IPS DF 4.7 (cell line): ENCODE measurements around the gene PSORS1C1.

Source experiments
- DNase-seq: peaks from one replicate; pipeline ENCODE4 v3.0.0-alpha.2; 2013; ENCODE audit warnings: low spot score; ENCODE audit errors: extremely low read depth

PSORS1C1 gene

DNA sequence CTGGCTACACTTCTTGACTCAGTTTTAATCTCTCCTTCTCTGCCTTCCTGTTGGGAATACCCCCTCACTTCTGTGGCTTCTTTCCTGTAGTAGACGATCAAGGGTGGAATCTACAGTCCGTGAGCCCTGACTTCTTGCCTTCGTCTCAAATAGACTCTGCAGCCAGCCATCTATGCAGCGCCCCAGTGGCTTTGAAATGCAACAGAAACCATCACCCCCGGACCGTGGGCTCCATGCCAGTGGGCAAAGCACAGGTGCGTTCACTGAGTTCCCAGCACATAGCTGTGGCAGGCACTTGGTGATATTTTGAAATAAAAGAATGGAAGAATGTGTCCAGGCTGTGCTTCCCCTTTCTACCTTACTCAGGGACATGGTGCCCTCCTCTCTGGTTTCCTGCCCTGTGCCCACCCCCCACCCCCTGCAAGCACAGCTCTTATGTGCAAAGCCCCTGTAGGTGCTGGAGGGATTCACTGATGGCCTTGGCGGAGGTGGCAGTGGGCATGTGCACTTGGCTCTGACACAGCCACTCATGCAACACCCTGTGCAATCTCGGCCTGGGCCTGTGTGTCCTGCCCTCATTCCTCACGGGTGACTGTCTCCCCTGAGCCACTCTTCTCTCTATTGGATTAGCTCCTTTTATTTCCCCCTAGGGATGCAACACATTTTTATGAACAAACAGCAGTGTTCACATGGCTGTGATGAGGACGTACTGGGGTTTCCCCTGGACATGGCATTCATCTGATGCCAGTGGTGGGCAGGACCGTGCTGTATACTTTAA, 11.2 kb downstream of the PSORS1C1 start:
- no peak for DNase-seq

DNA sequence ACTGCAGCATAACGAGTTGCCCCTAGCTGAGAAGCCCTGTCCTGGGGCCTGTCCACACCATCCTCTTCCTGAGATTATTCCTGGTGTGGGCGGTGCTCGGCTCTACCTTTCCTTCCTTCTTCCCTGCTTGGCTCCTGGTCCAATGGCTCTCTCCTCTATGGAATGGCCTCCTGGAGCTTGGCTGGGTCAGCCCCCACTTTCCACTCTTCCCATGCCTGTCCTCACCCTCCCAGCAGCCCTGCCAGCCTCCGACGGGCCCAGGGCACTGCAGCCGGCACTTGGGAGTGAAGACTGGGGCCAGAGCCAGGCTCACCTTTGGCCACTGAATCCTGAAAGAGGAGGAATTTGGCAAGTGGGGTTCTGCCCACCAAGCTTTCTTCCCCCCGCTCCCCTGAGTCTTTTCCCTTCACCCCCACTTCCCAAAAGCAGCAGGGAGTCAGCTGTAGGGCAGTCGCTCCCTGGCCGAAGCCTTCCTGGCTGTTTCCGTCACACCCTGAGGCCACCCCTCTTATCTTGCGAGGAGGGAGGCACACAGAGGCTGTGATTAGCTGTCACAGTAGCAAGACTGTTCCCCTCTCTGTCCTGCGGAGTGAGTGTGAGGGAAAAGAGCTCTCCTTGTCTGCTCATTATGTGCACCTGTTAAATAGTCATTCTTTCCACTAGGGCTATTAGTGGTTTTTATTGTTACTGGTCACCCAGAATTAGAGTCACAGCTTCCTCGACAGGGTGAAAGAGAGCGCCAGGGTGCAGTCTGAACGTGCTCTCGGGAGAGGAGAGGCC, 12.0 kb downstream of the PSORS1C1 start:
- DNase-seq: no peak

DNA sequence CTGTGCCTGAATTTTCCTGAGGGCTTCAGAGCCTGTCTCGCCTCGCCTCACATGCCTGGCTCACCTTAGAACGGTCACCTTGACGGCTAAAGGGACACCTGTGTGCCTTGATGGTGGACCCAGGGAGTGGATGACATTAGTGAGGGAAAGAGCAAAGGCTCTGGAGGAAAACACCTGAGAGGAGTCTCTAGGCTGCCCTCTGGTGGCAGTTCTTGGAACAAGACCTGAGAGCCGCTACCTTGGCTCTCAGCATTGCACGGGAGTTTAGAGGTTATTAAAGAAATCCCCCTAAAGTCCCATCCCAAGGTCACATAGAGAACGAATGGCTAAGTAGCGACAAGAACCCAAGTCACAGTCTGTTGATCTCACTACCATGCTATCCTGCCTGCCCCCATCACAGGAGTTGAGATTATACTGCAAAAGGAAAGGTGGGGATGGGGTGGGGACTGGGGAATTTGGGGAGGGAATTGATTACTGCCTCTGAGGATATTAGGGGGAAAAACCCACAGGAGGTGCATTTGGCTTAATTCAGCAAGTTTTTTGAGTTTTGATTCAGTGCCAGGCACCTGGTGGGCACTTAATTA, 13.6 kb downstream of the PSORS1C1 start:
- no peak for DNase-seq

- DNase-seq: no peak
These were observed 14.5 kb downstream of the PSORS1C1 start for GRCh38 chr6:31129130-31129529.

GRCh38 chr6:31130751-31131150, 16.2 kb downstream of the PSORS1C1 start:
- no peak for DNase-seq

GRCh38 chr6:31131595-31131994, 17.0 kb downstream of the PSORS1C1 start:
- DNase-seq: no peak

DNA sequence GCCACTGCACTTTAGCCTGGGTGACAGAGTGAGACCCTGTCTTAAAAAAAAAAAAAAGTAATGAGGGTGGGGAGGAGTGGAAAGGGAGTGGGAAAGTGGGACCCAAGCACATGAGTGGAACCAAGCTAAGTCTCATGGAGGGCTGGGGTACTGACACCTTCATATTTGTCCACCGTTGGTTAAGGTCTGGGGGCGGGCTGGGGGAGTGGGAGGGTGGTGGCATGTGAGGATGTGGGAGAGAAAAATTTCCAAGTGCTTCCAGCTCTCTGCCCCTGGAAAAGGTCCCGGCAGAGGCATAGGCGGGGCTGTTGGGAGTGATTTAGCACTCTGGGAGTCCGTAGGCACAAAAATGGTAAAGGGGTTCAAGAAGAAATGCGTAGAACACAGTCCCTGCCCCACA, 18.2 kb downstream of the PSORS1C1 start:
- no peak for DNase-seq

DNA sequence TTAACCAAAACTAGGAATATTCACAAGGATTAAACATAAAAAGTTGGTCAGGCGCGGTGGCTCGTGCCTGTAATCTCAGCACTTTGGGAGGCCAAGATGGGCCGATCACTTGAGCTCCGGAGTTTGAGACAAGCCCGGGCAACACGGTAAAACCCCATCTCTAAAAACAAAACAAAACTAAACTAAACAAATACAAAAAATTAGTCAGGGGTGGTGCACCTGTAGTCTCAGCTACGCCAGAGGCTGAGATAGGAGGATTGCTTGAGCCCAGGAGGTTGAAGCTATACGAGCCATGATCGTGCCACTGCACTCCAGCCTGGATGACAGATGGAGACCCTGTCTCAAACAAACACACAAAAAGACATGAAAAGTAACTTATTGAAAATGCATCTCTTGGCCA, 21.1 kb downstream of the PSORS1C1 start:
- no peak for DNase-seq

- DNase-seq: no peak
These were observed 24.4 kb downstream of the PSORS1C1 start, which contains the start of gene PSORS1C2 for GRCh38 chr6:31138982-31139381. Gene PSORS1C2, minus strand, starts transcription at chr6:31139066. Its CDS starts 40 bp downstream, at chr6:31139026.

DNA sequence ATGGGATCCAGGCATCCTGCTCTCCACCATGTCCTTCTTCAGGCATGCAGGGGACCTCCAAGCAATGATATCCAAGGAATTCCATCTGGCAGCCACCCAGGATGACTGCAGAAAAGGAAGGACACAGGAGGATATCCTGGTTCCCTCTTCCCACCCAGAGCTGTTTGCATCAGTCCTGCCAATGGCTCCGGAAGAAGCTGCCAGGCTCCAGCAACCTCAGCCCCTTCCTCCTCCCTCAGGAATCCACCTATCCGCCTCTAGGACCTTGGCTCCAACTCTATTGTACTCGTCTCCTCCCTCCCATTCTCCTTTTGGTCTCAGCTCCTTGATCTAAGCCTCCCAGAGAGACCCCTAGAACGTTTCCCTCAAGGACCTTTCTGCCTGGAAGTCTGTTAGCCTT, 25.0 kb downstream of the PSORS1C1 start:
- DNase-seq: no peak

GRCh38 chr6:31140643-31141042, 26.0 kb downstream of the PSORS1C1 start:
- DNase-seq: no peak

DNA sequence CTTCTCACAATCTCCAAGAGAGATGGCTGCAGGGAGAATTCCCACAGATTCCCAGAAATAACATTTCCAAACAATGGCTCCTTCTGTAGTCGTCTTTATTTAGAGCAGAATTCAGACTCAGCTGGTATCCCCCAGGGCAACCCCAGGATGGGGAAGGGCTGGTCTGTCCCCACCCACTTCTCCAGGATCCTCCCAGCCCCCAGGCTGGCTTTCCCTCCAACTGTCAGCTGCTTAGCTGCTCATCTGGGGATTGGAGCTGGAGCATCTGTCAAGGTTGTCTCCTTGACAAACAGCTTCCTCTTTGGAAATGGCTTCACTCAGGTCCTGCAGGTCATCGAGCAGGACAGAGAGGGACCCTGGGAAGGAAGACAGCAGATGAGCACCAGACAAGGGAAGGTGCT, 27.8 kb downstream of the PSORS1C1 start:
- DNase-seq: no peak

GRCh38 chr6:31143148-31143547, 28.5 kb downstream of the PSORS1C1 start:
- no peak for DNase-seq

DNA sequence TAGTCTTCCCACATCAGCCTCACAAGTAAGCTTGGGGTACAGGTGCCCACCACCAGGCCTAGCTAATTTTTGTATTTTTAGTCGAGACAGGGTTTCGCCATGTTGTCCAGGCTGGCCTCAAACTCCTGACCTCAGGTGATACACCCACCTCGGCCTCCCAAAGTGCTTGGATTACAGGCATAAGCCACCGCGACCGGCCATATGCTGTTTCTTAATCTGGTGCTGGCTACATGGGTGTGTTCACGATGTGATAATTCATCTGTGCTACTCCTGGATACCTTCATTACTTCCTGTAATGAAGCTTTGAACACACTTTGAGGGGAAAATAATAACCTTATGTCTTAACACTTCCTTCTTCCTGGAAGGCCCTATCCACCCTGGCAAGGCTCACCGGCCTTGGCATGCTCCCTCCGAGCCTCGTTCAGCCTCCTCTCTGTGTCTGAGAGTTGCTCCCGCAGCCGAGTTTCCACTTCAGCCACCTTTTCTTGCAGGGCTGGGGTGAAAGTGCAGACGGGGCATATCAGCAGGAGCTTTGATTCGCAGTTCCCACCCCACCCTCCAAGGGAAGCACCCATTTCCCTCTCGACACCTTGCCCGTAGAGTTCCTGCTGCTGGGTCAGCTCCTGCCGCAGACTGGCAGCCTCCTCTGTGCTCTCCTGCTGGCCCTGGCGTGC, 29.8 kb downstream of the PSORS1C1 start:
- DNase-seq: no peak

GRCh38 chr6:31144970-31145340, 30.4 kb downstream of the PSORS1C1 start:
- DNase-seq: no peak

DNA sequence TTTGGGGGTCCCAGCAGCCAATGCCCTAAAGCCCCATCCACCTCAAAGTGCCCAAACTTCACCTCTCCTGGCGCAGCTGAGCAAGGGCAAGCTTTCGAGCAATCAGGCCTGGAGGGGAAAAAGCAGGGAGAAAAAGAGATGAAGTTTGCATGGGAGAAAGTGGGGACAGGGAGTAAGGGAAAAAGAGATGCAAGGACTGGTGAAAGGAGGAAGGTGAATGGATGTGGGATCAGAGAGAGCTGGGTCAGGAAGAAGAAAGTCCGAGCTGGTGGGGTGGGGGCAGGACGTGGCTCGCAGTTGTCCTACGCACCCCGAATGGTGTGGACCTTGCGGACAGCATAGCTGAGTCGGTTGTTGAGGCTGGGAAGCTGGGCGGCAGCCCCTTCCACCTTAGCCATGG, 30.8 kb downstream of the PSORS1C1 start:
- DNase-seq: no peak

DNA sequence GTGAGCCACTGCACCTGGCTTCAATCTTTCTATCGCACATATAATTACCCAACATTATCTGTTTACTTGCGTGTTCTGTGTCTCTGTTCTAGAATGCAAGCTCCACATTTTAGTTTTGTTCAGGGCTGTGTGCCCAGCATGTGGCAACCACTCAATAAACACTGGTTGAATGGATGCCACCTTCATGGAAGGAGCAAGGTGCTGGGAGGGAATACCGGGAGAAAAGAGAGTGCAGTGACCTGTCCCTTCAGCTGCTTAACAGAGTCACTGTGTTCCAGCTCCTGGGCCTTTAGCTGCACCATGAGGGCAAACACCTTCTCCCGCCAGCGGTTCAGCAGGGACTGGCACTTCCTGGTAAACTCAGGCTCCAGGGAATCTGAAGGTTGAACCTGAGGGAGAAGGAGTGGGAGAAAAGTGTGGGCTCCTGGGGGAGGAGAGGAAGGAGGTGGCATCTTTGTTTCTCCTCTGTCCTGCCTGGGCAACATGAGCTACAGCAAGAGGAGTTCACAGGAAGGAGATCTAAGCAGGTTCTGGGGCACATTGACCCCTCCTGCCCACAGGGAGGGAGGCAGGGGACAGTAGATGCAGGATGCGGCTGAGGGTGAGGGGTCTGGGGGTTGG, 35.3 kb downstream of the PSORS1C1 start:
- DNase-seq: no peak

DNA sequence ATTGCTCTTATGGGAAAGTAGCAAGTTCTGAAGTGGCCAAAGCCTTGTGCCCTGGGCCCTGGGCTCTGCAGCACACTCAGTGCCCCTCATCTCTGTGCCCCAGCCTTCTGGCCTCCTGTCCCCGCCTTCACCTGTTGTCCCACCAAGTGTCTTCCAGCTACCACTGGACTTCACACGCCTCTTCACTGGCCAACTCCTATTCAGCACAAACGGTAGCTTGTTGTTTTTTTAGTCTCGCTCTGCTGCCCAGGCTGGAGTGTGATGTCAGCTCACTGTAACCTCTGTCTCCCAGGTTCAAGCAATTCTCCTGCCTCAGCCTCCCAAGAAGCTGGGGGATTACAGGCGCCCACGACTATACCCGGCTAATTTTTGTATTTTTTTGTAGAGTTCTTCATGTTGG, 38.2 kb downstream of the PSORS1C1 start:
- DNase-seq: no peak

DNA sequence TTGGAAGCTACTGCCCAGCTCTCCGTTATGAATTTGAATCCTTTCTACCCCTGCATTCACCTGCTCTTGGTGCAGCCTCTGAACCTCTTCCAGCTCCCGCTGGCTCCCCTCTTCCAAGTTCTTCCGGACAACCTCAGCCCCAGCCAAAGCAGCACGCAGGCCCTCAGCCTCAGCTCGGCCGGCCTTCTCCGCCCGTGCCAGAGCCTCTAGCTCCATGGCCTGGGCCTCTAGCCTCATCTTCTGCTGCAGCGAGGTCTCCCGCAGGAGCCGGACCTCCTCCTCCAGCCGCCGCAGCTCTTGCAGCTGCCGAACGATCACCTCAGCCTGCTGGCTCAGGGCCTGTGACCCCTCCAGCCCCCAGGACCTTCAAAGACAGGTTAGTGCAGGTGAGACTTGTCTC, 39.8 kb downstream of the PSORS1C1 start:
- DNase-seq: no peak

- DNase-seq: no peak
These were observed 42.0 kb downstream of the PSORS1C1 start for GRCh38 chr6:31156641-31157040.

DNA sequence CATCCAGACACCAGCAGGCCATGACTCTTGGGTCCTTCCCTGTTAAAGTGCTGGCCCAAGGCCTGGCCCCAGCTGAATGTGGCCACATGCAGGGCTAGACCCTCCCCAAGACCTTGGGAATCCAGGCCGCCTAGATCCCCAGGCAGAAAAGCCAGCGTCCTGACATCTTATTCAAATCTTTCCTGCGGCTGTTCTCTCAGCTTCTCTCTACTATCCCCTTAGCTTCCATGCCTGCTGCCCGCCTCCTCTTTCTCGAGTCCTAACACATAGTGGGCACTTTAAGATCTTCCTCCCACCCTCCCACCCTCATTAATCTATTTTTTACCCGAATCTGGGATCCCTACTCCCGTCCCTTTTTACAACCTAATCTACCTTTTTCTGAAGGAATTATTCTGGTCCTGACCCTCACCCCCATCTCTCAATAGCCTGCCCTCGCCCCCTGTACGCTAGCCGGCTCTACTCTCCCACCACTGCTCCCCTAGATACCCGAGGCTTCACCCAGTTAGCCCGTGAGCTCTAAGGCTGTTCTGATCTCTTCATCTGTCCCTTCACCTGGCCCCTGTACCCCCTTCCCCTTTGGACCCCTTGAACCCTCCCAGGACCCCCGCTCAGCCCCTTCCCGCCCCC, 43.0 kb downstream of the PSORS1C1 start, which contains the start of gene CCHCR1:
Gene CCHCR1, minus strand, starts transcription at position 290 of the 627 bp plus-strand sequence. Its CDS starts 202 bp downstream, at position 88.
- no peak for DNase-seq
